Pancreas (tissue), 10 donors: ENCODE data around the gene FHIT. TPM values are rescaled to one million over a fixed set of nuclear protein-coding genes. Genes with fewer than 3 reads are reported as not detected.

Experiments
- ATAC-seq, 4 donors: fragments of 200-7000 bp; cut with Tn5 transposase; one replicate each; pipeline versions ENCODE4 v1.8.0 to v1.9.1; 2020; ENCODE audit warnings: mild to moderate bottlenecking in 4 of 4, moderate library complexity in 4 of 4
- DNase-seq, 6 donors: peaks; one replicate each; pipeline ENCODE4 v3.0.0-alpha.2; 2020
- FAIRE-seq: peaks from 2 replicates; lab custom pipeline; 2012; peaks lifted over from hg19 to GRCh38; lab: Jason Lieb, UNC
- H3K27ac ChIP-seq, 4 donors: fragments of 200-600 bp; sonication (generic); 1 replicate in 3 of 4; 2 replicates in 1 of 4; pipeline versions ENCODE4 v1.5.0 to v1.8.0; 2020
- H3K27me3 ChIP-seq, 4 donors: fragments of 200-600 bp; one replicate each; pipeline ENCODE4 v1.8.0; 2021
- H3K36me3 ChIP-seq, 3 donors: fragments of 200-600 bp; sonication (generic) in 1 of 3; one replicate each; pipeline versions ENCODE4 v1.5.0 to v1.8.0; 2020 to 2021
- H3K4me1 ChIP-seq, 3 donors: fragments of 200-600 bp; one replicate each; pipeline ENCODE4 v1.8.0; 2021
- H3K4me3 ChIP-seq, 4 donors: fragments of 200-600 bp; sonication (generic) in 2 of 4; one replicate each; pipeline versions ENCODE4 v1.5.0 to v1.8.0; 2020 to 2021
- H3K9me3 ChIP-seq, 4 donors: fragments of 200-600 bp; one replicate each; pipeline ENCODE4 v1.8.0; 2021
- WGBS, 2 donors: extraction: QIAGEN DNeasy Blood & Tissue Kit; methylation state at CpG; one replicate each; pipeline ENCODE4 v1.1.7; 2013; 5-methylcytosine and 5-hydroxymethylcytosine counted together
- intact Hi-C, 3 donors: fragments of 100-400 bp; cut with DNase I; formaldehyde crosslinking; loops; one replicate each; pipeline versions ENCODE4 v1.11.1 to v1.14.2; 2022
- polyA plus RNA-seq, 2 donors: library from polyadenylated mRNA; stranded (reverse); fragments of 200-250 nt; gene quantifications; one replicate each; pipeline ENCODE4 v1.2.3, GENCODE V29; 2013
- total RNA-seq, 6 donors: library from RNA; stranded (reverse); fragmentation: NEBNext Ultra II Directional in 4 of 6; extraction: Animal tissue kit (Norgen Biotek cat#: 25700) in 4 of 6; gene quantifications; one replicate each; pipeline versions ENCODE4 v1.2.1 to v1.2.4, GENCODE V29; 2021 to 2023
- TF ChIP-seq, protein P1 (sequence below), 4 donors: fragments of 200-600 bp; sonication (generic) in 3 of 4; IDR thresholded peaks; one replicate each; pipeline versions ENCODE4 v1.5.0 to v1.8.0; 2021; ENCODE audit warnings: antibody characterized with exemption in 4 of 4
- donor health status: healthy with polysubstance abuse.
- donor health status: DM: no; HTN: no; CAD: no; lungs with moderate emphysema.
- donor health status: DM: no; HTN: no; CAD: no.
- donor health status: control.
- donor health status: control.
- donor health status: Bipolar disorder and iron deficiency.
- donor health status: DM: yes; HTN: yes; CAD: no.
- donor health status: DM: no; HTN: no; CAD: no.
- donor health status: DM: no; HTN: no; CAD: no.
- donor health status: DM: yes; HTN: yes; CAD: no.

Gene FHIT
- total and polyA plus RNA-seq, 8 donors = 4.8 to 15.7 (median 8.0) TPM

DNA sequence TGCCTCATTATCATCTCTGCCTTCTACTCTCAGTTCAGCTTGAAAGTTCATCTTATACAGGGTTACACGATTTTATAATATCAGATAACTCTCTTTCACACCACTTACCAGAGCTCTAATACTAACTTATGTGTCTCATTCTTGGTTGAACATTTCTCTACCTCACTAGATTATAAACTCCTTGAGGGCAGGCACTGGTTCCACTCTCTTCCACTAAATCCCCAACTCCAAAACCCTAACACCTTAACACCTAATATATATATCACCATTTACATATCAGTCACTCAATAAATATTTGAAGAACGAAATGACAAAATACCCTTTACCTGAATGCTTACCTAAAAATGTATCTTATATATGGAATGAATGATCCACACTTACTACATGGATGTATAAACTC is 977.2 kb downstream of the FHIT start:
- FAIRE-seq = no peak
- Histone ChIP-seq H3K4me1 (no peaks in the 10 kb centered on the region), H3K4me3 (no peak overlapping the region), H3K36me3 (no peaks in the 10 kb centered on the region), H3K27ac (no peak overlapping the region), H3K9me3 (no peaks in the 10 kb centered on the region), H3K27me3 (no peaks in the 10 kb centered on the region)
- DNase-seq = no peak
- no peak for ATAC-seq
- intact Hi-C loops = no loop called here
- TF ChIP-seq, protein P1, sequence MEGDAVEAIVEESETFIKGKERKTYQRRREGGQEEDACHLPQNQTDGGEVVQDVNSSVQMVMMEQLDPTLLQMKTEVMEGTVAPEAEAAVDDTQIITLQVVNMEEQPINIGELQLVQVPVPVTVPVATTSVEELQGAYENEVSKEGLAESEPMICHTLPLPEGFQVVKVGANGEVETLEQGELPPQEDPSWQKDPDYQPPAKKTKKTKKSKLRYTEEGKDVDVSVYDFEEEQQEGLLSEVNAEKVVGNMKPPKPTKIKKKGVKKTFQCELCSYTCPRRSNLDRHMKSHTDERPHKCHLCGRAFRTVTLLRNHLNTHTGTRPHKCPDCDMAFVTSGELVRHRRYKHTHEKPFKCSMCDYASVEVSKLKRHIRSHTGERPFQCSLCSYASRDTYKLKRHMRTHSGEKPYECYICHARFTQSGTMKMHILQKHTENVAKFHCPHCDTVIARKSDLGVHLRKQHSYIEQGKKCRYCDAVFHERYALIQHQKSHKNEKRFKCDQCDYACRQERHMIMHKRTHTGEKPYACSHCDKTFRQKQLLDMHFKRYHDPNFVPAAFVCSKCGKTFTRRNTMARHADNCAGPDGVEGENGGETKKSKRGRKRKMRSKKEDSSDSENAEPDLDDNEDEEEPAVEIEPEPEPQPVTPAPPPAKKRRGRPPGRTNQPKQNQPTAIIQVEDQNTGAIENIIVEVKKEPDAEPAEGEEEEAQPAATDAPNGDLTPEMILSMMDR (IDR thresholded peaks at IDR 0.05) = no peak
- WGBS, 2 donors = 76 to 85% methylated on average over 2 of the region's 2 CpGs

DNA sequence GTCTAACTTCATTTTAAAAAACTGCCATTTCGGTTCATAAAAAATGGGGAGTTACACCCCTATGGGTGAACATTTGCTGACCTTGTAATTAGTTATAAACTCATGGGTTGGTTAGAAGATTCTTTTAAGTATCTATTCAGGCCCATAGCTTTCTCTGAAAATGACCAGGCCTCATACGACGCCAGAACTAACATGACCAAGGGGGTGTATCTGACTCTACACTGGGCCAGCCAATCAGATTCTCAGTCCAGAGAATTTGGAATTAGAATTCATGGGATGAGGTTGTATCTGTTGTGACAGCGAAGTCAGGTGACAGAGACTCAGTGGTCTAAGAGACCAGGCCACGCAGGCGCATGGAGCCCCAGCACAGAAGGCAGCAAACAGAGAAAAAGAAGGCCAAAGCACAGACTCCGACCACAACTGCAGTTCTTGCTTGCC is 981.4 kb downstream of the FHIT start:
- DNase-seq (no peak), ATAC-seq (no peak), FAIRE-seq (no peak)
- Histone ChIP-seq H3K4me3 (no peak overlapping the region), H3K4me1 (no peaks in the 10 kb centered on the region), H3K27me3 (no peaks in the 10 kb centered on the region), H3K9me3 (no peaks in the 10 kb centered on the region), H3K27ac (no peak overlapping the region), H3K36me3 (no peaks in the 10 kb centered on the region)
- 85 to 97% methylated on average over 7 of the region's 7 CpGs for WGBS, 2 donors
- TF ChIP-seq, protein P1 (IDR thresholded peaks at IDR 0.05) = no peak
- intact Hi-C loops = no loop called here

DNA sequence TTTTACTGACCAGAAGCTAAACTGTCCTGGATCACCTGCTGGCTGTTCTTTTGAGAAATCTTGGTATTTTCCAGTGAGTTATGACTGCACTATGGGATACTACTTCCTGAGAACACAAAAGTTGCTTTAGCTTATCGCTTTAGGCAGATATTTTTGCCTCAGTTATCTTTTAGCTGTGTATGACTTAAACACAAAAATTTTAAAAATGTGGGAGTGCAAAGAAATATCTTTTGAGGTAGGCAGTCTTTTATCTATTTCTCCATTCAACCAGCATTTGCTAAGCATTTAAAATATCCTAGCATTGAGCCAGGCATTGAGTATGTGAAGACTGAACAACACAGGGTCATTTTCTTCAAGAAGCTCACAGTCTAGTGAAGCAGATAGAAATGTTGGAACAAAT is 981.9 kb downstream of the FHIT start:
- 90 to 96% methylated on average over 1 of the region's 1 CpG for WGBS, 2 donors
- H3K27ac ChIP-seq = no peak overlapping the region

DNA sequence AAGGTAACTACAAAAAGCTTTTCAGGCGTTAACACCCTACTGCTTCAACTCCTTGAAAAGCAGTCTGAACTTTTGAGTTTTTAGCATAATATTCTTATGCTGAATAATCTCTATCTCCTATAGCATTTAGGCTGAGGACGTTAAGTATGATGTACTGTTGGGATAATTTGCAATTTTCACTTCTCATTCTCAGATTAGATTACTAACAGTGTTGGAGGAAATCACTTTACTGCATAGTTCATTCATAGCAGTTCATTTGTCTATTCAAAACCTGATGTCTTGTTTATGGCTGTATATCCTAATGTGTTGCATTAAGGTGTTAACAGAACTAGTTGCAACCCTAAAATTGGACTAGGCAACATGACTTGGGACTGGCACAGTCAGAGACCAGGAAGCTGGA is 983.1 kb downstream of the FHIT start:
- ATAC-seq (no peak), DNase-seq (no peak), FAIRE-seq (no peak)
- Histone ChIP-seq H3K9me3 (no peaks in the 10 kb centered on the region), H3K27ac (no peak overlapping the region), H3K27me3 (no peaks in the 10 kb centered on the region), H3K4me1 (no peaks in the 10 kb centered on the region), H3K4me3 (no peak overlapping the region), H3K36me3 (no peaks in the 10 kb centered on the region)
- WGBS, 2 donors = 27 to 31% methylated on average over 2 of the region's 2 CpGs
- intact Hi-C loops = no loop called here
- TF ChIP-seq, protein P1 (IDR thresholded peaks at IDR 0.05) = no peak

More for the DNA sequence above, 981.9 kb downstream of the FHIT start:
- intact Hi-C loops = no loop called here
- H3K27me3 ChIP-seq = no peaks in the 10 kb centered on the region
- TF ChIP-seq, protein P1 (IDR thresholded peaks at IDR 0.05) = no peak
- no peaks in the 10 kb centered on the region for H3K36me3 ChIP-seq
- no peak for DNase-seq
- no peak overlapping the region for H3K4me3 ChIP-seq
- no peak for ATAC-seq
- FAIRE-seq = no peak
- H3K4me1 ChIP-seq = no peaks in the 10 kb centered on the region
- H3K9me3 ChIP-seq = no peaks in the 10 kb centered on the region

DNA sequence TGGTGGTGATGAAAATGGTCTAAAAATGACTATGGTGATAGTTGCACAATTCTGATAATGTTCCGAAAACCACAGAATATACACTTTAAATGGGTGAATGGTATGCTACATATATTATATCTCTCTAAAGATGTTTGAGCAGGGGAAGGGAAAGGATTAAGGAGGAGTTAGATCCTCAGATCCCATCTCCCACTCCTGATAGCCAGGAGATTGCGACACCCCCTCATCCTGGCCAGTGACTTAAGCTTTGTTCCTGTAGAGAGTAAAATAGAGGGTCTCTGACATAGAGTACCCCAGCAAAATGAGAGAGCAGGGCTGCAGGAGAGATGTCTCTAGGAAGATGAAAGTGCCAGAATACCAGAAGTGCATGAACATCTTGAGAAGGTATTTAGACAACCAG is 984.8 kb downstream of the FHIT start:
- TF ChIP-seq, protein P1 (IDR thresholded peaks at IDR 0.05) = no peak
- no peak for ATAC-seq
- no peak for DNase-seq
- Histone ChIP-seq H3K27ac (no peak overlapping the region), H3K4me3 (no peak overlapping the region), H3K9me3 (no peaks in the 10 kb centered on the region), H3K36me3 (no peaks in the 10 kb centered on the region), H3K4me1 (no peaks in the 10 kb centered on the region), H3K27me3 (no peaks in the 10 kb centered on the region)
- WGBS, 2 donors = 93 to 96% methylated on average over 2 of the region's 2 CpGs
- FAIRE-seq = no peak
- intact Hi-C loops = no loop called here
